ENCODE results near the gene ATL3. TPM values are rescaled to one million over a fixed set of nuclear protein-coding genes. Genes with fewer than 3 reads are reported as not detected.

Gene ATL3
- total RNA-seq, 1 experiment from 2014 or later, result 63.9 TPM

DNA sequence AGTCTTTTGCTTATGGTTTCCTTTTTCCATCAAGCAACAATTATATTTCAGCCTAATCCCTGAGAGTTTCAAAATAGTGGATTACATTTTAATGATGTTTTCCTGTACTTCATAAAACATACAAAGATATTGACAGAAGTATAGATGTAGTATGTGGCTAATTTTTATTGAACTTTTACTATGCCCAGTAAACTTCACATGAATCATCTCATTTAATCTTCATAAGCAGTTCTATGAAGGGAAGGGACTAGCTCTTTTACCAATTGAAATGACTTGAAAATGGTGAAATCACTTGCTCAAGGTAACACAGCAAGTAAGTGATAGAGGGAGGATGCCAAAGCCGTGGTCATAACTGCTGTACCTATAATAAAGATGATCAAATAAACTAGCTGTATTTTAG lies 37.6 kb upstream of the ATL3 start:
- peaks cover 21% of the 10 kb centered on the region for H3K4me1 ChIP-seq (ENCODE audit: insufficient read depth, low read length, poor library complexity, severe bottlenecking)
- no peaks in the 10 kb centered on the region for H3K27me3 ChIP-seq (replicated peaks; ENCODE audit: insufficient read depth, low read depth, low read length, poor library complexity)
- intact Hi-C loops (cut with micrococcal nuclease; ENCODE audit: unreplicated experiment), result no loop called here
- no peak overlapping the region for H3K27ac ChIP-seq (ENCODE audit: low read depth, low read length, poor library complexity, severe bottlenecking)
- no peak overlapping the region for H3K4me3 ChIP-seq (ENCODE audit: low read depth, low read length, poor library complexity, severe bottlenecking)
- TF ChIP-seq EZH2 (IDR thresholded peaks at IDR 0.05; ENCODE audit: borderline replicate concordance, low read depth, low read length, poor library complexity, severe bottlenecking), result no peak
- TF ChIP-seq, protein P1, sequence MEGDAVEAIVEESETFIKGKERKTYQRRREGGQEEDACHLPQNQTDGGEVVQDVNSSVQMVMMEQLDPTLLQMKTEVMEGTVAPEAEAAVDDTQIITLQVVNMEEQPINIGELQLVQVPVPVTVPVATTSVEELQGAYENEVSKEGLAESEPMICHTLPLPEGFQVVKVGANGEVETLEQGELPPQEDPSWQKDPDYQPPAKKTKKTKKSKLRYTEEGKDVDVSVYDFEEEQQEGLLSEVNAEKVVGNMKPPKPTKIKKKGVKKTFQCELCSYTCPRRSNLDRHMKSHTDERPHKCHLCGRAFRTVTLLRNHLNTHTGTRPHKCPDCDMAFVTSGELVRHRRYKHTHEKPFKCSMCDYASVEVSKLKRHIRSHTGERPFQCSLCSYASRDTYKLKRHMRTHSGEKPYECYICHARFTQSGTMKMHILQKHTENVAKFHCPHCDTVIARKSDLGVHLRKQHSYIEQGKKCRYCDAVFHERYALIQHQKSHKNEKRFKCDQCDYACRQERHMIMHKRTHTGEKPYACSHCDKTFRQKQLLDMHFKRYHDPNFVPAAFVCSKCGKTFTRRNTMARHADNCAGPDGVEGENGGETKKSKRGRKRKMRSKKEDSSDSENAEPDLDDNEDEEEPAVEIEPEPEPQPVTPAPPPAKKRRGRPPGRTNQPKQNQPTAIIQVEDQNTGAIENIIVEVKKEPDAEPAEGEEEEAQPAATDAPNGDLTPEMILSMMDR (conservative IDR thresholded peaks at IDR 0.05; ENCODE audit: low read depth, low read length), result no peak
- ChIA-PET CTCF (no interaction called here), POLR2A (ENCODE audit: low non-redundant PET) (no interaction called here)
- H3K9me3 ChIP-seq (ENCODE audit: low read depth, low read length, poor library complexity, severe bottlenecking), result no peaks in the 10 kb centered on the region
- BruUV-seq (replicated peaks), result no TSS peak
- peaks cover 7% of the 10 kb centered on the region for H3K36me3 ChIP-seq (ENCODE audit: insufficient read depth, low read length, poor library complexity, severe bottlenecking)
- DNase-seq (ENCODE audit: low spot score), result no peak

DNA sequence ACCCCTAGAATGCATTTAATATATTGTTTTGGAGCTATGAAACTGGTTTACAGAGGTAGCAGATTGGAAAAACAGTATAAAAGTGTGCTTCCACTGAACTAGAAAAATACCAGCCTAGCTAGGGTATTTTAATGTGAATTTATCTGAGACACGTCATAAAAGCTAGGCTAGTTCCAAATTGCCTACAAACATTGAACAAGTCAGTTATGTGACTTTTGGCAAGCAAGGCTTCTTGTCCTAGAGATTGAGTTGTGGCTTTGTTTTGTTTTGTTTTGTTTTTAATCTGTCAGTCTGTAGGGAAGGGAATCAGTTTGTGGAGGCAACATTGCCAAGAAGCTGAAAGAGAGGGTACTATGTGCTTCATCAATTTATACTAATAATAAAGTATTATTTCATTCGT lies 34.4 kb upstream of the ATL3 start:
- Histone ChIP-seq H3K27ac (ENCODE audit: low read depth, low read length, poor library complexity, severe bottlenecking) (no peak overlapping the region), H3K36me3 (ENCODE audit: insufficient read depth, low read length, poor library complexity, severe bottlenecking) (peaks cover 7% of the 10 kb centered on the region), H3K4me1 (ENCODE audit: insufficient read depth, low read length, poor library complexity, severe bottlenecking) (peaks cover 17% of the 10 kb centered on the region), H3K9me3 (ENCODE audit: low read depth, low read length, poor library complexity, severe bottlenecking) (no peaks in the 10 kb centered on the region), H3K27me3 (replicated peaks; ENCODE audit: insufficient read depth, low read depth, low read length, poor library complexity) (no peaks in the 10 kb centered on the region), H3K4me3 (ENCODE audit: low read depth, low read length, poor library complexity, severe bottlenecking) (no peak overlapping the region)
- BruUV-seq (replicated peaks), result no TSS peak
- TF ChIP-seq, protein P1 (conservative IDR thresholded peaks at IDR 0.05; ENCODE audit: low read depth, low read length), result no peak
- TF ChIP-seq EZH2 (IDR thresholded peaks at IDR 0.05; ENCODE audit: borderline replicate concordance, low read depth, low read length, poor library complexity, severe bottlenecking), result no peak
- intact Hi-C loops (cut with micrococcal nuclease; ENCODE audit: unreplicated experiment), result no loop called here
- POLR2A ChIA-PET (ENCODE audit: low non-redundant PET), result no interaction called here
- no peak for DNase-seq (ENCODE audit: low spot score)
- CTCF ChIA-PET, result no interaction called here

DNA sequence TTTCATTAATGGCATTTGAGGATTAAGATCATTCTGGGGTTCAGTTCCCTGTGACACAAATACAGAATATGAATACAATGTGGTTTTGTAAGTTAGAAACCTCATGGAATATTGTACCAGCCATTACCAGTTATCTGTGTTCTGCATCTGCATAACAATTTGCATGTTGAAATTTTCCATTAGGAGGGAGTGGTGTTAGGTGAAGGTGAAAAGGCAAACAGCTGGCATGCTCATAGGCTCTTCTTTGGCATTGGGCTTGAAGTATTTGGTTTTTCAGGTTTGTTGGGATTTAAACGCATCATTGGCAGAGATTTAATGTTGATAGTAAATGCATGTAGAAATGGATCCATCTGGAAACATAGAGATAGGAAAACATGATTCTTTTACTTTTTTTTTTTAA lies 28.7 kb upstream of the ATL3 start:
- no peak for DNase-seq (ENCODE audit: low spot score)
- POLR2A ChIA-PET (ENCODE audit: low non-redundant PET), result interaction anchor here (0.6 kb wide), 1 partner anchor 29 kb away, joined by 4 read pairs; no protein-coding TSS in a partner anchor
- Histone ChIP-seq H3K4me3 (ENCODE audit: low read depth, low read length, poor library complexity, severe bottlenecking) (no peak overlapping the region), H3K9me3 (ENCODE audit: low read depth, low read length, poor library complexity, severe bottlenecking) (no peaks in the 10 kb centered on the region), H3K27ac (ENCODE audit: low read depth, low read length, poor library complexity, severe bottlenecking) (peak overlapping the region; percentile 31), H3K4me1 (ENCODE audit: insufficient read depth, low read length, poor library complexity, severe bottlenecking) (peaks cover 21% of the 10 kb centered on the region), H3K27me3 (replicated peaks; ENCODE audit: insufficient read depth, low read depth, low read length, poor library complexity) (no peaks in the 10 kb centered on the region), H3K36me3 (ENCODE audit: insufficient read depth, low read length, poor library complexity, severe bottlenecking) (no peaks in the 10 kb centered on the region)
- BruUV-seq (replicated peaks), result no TSS peak
- TF ChIP-seq, protein P1 (conservative IDR thresholded peaks at IDR 0.05; ENCODE audit: low read depth, low read length), result no peak
- TF ChIP-seq EZH2 (IDR thresholded peaks at IDR 0.05; ENCODE audit: borderline replicate concordance, low read depth, low read length, poor library complexity, severe bottlenecking), result no peak
- intact Hi-C loops (cut with micrococcal nuclease; ENCODE audit: unreplicated experiment), result no loop called here
- CTCF ChIA-PET, result no interaction called here
